LHCN-M2 (cell line): ENCODE data around the gene PPA2. TPM values are rescaled to one million over a fixed set of nuclear protein-coding genes. Genes with fewer than 3 reads are reported as not detected.

Experiments used
- DNase-seq: peaks from one replicate; pipeline ENCODE4 v3.0.0-alpha.2; 2012; ENCODE audit warnings: low read depth
- total RNA-seq: library from RNA; depleted of rRNA; stranded (reverse); fragments of >200 nt; gene quantifications from 2 replicates; pipeline ENCODE4 v1.2.3, GENCODE V29; 2014; rRNA removed

PPA2 gene
- total RNA-seq, 1 experiment from 2014 or later, result 95.8 TPM

- DNase-seq, result no peak
Observed at GRCh38 chr4:105327222-105327621, 146.6 kb downstream of the PPA2 start.

Other genes starting within 250 kb of the PPA2 start
- gene ARHGEF38, start 78.6 kb upstream of the PPA2 start, total RNA-seq, result not detected in 2 replicates
- 18.1 and 23.9 TPM in 2 replicates for gene INTS12, start 234.6 kb upstream of the PPA2 start, total RNA-seq
- gene GSTCD, start 234.7 kb upstream of the PPA2 start, total RNA-seq, result 18.6 and 25.8 TPM in 2 replicates